ENCODE measurements around the gene FHIP1A. TPM values are rescaled to one million over a fixed set of nuclear protein-coding genes. Genes with fewer than 3 reads are reported as not detected.
"Not testable (repeated sequence)": the region's sequence is repeated elsewhere in the genome, so short reads cannot be mapped to it uniquely, and the experiment has no call there.

Gene FHIP1A
- 1 to 10 TPM; 2.6 to 6.9 (median 5.6) TPM for polyA plus RNA-seq (ENCODE audit: insufficient read depth in 1 of 5, insufficient read length in 5 of 5, low replicate concordance in 1 of 5)
- long read RNA-seq, donor 1 = 0 reads
- long read RNA-seq, donor 2 = 0 reads
- long read RNA-seq, donor 3 = 0 reads
- long read RNA-seq, donor 4, partial matches to known transcripts = 11 of 11 reads
- long read RNA-seq, donor 4, other reads (novel, unspliced or antisense) = 0 of 11 reads
- long read RNA-seq, donor 5 = 0 reads
- long read RNA-seq, donor 6, partial matches to known transcripts = 5 of 5 reads
- long read RNA-seq, donor 6, other reads (novel, unspliced or antisense) = 0 of 5 reads
- long read RNA-seq, donor 7 = 0 reads
- long read RNA-seq, donor 8 = 0 reads

DNA sequence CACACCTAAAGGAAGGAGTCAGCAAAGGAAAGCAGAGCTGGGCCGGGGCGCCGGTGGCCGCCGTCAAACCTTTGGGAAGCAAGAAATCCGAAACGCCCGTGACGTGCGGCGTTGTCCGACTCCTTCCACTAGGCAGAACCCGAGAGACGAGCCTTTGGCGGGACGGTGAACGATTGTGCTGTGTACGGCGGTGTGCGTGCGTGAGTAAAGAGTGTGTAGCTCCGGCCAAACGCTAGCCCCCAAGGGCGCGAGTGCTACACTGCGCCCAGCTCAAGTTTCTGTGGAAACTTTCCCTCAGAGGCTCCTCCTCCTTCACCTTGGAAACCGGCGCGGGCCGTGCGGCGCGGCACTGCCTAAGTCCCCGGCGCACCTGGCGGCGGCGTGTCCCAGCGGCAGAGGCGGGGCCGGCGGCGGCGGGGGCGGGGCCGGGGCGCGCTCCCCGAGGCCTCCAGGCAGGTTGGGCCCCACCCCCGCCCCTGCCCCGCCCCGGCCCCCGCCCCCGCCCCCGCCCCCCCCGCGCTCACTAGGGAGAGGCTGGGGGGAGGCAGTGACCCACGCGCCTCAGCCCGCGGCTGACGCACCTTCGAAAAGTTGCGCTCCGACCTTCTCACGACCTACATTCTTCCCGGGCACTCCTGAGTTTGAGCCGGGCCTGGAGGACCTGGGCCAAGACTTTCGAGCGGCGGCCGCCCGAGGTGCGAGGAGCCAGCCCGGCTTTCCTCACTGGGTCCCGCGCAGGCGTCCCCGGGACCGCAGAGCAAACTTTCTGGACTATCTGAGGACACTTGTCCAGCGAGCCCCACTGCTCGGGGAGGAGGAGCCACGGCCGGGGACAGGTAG lies at the start of gene FHIP1A:
Gene FHIP1A (plus strand): TSS at position 547 of the 840 bp plus-strand sequence. CDS start 157,084 bp downstream, outside the sequence.
- peak; percentile 74 to 78 for DNase-seq

DNA sequence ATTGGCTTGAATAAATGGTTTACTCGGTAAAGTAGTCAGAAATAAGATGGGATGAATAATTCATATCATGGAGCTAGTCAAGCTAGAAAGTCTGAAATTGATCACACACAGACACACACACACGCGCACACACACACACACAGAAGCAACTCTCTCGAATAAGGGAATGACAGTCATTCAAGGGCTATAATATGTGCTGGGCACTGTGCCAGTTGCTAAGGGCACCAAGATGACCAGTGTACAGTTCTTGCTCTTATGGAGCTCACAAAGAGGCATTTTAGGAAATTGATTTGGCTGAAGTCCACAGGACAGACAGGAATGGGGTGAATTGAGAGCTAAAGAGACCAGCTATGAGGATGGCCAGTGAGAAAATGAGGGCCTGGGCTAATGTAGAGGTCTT lies 49.4 kb upstream of the FHIP1A start:
- DNase-seq = peak in 1 of 2 donors; percentile 8

DNA sequence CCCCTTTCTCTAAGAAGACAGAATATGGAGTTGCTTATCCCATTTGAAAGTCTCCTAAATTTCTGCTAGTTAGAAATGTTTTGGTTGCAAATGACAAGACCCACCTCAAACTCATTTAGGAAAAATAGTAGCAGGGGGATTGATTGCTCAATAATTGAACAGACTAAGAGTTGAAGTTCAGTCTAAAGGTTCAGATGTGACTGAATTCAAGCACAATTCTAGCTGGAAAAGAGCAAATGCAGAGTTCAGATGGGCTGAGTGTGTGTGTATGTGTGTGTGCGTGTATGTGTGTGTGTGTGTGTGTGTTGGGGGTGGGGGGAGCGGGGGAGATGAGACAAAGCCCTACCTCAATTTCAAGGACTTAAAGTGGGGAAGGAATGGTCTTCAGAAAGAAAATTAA lies 47.9 kb upstream of the FHIP1A start:
- DNase-seq = no peak

DNA sequence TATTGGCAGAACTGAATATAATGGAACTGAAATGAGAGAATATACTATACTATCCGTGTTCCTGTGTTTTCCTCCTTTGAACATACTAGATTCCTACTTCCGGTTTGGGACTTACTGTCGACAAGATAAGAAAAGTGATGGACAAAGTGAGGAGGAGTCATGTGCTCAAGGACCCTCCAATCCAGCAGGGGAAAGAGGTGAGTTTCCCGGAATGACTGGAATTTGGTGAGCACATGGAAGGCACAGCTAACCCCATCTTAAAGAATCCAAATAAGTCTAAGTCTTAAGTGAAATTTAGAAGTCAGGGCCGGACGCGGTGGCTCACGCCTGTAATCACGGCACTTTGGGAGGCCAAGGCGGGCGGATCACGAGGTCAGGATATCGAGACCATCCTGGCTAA lies 47.0 kb upstream of the FHIP1A start:
- DNase-seq = no peak

DNA sequence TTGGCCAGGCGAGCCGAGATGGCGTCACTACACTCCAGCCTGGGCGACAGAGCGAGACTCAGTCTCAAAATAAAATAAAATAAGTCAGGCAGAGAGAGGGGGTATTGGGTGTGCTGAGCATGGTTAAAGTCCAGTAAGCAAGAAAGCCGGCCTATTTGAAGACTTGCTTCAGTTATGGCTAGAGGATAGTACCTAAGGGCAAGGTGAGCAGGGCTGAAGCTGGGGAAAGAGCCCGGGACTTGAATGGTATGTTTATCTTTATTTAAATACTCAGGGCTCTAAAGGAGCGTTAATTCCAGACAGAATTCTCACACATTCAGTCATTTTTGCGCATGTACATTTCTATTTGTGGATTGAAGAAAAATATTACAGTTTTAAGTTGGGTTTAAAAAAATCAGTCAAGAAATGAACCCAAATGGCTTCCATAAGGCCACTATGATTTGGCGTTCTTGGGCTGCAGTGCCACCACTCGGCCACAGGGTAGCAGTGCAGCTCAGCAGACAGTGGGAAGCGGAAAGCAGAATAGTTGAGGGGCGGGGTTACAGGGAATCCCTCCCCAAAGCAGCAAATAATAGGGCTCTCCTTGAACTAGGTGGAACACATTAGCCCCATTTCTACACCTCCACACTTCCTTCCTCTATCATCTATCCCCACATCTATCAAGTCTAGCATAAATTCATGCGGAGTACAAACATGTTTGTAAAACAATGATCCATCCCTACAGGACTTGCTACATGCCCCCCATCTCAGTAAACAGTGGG lies 46.4 kb upstream of the FHIP1A start:
- peak; percentile 57 to 64 for DNase-seq

DNA sequence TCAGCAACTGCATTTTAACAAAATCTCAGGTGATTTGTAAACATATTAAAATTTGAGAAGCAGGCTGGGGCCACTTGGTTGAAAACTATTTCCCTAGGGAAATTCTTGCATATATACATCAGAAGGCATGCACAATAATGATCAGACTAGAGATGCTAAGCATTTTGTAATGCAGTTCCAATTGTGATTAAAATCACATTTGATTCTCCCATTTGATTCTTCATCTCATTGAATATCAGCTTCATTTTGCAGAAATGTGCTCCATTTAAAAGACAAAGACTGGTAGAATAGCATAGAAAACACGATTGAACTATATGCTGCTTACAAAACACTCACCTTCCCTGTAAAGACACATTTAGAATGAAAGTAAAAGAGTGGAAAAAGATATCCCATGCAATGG lies 32.4 kb upstream of the FHIP1A start:
- DNase-seq = no peak

DNA sequence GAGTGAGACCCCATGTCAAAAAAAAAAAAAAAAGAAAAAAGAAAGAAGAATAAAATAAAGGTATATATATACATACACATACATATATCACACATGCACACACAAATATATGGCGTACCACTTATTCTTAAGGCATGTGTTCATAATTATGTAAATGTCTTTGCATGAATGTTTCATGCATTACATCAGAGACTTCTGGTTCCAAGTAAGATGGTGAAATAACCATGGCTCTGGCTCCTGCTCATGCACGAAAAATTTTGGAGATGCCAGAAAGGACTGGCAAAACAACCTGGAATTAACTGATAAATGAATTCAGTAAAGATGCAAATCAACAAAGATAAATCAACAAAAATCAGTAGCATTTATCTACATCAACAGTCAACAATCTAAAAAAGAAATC lies 19.7 kb upstream of the FHIP1A start:
- DNase-seq = no peak

DNA sequence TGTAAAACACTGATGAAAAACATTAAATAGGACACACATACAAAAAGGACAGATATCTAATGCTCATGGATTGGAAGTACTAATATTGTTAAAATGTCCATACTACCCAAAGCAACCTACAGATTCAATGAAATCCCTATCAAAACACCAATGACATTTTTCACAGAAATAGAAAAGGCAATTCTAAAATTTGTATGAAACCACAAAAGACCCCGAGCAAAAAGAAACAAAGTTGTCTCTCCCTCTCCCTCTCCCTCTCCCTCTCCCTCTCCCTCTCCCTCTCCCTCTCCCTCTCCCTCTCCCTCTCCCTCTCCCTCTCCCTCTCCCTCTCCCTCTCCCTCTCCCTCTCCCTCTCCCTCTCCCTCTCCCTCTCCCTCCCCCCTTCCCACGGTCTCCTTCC lies 19.2 kb upstream of the FHIP1A start:
- DNase-seq = not testable (repeated sequence)

DNA sequence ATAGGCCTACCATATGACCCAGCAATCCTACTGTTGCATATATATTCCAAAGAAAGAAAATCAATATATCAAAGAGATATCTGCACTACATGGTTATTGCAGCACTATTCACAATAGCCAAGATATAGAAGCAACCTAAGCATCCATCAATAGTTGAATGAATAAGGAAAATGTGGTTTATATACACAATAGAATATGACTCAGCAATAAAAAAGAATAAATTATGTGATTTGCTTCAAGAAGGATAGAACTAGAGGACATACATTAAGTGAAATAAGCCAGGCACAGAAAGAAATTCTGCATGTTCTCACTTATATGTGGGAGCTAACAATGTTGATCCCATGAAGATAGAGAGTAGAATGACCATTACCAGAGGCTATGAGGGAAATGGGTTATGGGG lies 13.1 kb upstream of the FHIP1A start:
- DNase-seq = no peak

DNA sequence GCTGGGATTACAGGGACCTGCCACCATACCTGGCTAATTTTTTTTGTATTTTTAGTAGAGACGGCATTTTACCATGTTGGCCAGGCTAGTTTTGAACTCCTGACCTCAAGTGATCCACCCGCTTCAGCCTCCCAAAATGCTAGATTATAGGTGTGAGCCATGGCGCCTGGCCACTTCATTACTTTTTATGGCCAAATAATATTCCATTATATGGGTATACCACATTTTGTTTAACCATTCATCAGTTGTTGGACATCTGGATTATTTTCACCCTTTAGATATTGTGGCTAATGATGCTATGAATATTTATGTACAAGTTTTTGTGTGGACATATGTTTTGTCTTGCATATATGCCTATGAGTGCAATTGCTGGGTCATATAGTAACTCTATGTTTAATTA lies 8.6 kb upstream of the FHIP1A start:
- no peak for DNase-seq

DNA sequence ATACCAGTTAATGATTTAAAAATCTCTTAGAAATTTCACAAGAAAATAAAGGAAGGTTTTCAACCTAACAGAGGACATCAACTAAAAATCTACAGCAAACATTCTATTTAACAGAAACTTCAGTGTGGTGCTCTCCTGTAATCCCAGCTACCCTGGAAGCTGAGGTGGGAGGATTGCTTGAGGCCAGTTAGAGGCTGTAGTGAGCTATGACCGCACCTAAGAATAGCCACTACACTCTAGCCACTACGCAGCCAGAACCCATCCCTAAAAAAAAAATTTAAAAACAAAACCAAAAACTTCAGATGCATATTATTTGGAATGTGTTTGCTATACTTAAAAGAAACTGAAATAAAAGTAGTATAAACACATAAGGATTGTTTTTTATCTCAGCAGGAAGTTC lies 7.2 kb upstream of the FHIP1A start:
- no peak for DNase-seq

DNA sequence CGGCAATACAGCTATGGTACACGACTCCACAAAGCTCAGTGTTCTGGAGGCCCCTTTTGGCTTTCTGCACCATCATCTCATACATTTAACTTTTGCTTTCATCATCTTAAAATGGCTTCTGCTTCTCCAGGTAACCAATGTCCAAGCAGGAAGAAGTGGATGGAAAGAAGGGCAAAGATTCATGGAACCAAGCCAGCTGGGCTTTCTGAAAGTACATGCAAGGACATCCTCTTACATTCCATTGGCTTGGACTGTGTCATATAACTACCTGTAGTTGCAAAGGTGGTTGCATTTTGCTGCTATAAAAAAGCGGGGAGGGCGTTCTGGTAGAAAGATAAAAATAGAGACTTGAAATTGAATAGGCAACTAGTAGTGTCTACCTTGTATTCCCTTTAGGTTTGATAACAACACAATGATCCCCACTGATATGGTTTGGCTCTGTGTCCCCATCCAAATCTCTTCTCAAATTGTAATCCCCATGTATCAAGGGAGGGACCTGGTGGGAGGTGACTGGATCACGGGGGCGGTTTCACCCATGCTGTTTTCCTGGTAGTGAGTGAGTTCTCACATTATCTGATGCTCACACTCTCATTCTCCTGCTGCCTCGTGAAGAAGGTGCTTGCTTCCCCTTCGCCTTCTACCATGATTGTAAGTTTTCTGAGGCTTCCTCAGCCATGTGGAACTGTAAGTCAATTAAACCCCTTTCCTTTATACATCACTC lies 6.7 kb upstream of the FHIP1A start:
- no peak for DNase-seq

DNA sequence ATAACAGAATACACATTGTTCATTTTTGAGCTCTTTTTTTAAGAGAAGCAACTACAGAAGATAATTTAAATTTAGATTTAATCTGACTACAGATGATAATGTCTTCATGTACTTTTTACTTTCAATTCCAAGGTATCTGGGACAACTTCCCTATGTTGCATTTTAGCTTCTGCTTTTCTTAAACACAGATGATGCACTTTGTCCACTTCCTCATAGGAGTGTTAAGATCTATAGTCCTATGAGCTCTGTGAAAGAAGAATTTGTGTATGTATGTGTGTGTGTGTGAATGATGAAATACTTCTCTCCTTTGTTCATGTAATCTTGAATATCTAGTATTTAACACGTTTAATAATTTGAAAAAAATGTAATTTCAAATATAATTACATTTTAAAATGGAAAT lies 5.3 kb upstream of the FHIP1A start:
- DNase-seq = no peak

DNA sequence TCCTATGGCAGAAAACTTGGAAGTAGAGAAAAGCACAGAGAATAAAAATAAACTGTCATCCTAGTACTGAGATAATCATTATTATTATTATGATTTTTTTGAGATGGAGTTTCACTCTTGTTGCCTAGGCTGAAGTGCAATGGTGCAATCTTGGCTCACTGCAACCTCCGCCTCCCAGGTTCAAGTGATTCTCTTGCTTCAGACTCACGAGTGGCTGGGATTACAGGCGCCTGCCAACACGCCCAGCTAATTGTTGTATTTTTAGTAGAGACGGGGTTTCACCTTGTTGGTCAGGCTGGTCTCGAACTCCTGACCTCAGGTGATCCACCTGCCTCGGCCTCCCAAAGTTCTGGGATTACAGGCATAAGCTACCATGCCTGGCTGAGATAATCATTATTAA lies 4.2 kb upstream of the FHIP1A start:
- DNase-seq = not testable (repeated sequence)

DNA sequence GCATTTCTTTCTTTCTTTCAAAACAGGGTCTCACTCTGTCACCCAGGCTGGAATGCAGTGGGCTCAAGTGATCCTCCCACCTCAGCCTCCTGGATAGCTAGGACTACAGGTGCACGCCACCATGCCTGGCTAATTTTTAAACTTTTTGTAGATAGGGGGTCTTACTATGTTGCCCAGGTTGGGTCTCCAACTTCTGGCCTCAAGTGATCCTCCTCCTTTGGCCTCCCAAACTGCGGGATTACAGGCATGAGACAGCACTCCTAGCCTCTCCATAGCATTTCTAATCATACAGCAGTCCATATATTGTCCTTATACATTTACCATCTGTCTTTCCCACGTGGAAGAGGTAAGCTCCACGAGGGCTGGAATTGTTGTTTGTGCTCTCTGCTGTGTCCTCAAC lies 2.0 kb upstream of the FHIP1A start:
- no peak for DNase-seq

DNA sequence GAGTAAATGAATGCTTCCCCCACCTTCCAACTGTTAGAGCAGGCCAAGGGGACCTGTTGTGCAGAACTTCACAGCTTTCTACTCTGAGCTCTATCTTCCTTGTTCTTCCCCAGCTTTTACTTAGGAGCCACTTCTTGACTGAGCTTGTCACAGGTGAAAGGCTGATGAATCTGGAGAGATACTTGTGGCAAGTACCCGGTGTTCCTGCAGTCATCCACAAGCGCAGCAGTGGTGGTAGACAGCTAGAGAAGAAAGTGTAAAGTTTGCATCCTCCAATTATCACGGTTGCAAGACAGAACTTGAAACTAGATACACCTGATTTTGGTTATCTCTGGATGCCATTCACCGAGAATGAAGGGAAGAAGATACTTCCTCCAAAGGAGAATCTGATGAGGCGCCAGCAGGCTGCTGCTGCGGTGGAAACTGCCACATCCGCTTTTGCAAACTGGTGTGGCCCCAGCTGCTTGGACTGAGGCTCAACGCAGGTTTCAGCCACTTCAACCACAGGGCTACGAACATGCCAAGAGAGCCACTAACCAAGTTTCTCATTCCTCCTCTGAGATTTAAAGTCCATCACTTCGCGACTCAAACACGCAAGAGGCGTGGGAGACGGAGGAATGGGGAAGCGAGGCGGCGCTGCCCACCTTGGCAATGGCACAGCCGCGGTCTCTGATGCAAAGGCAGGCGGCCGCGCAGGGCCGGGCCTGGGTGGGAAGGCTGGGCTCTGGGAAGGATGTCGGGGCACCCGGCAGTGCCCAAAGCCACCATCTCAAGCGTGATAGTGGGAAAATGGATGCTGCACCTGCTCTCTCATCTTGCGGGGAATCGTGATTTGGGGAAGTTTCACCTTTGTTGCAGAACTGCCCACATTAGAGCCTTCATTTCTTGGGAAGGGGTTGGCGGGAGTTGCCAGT lies 1.3 kb upstream of the FHIP1A start:
- no peak for DNase-seq

DNA sequence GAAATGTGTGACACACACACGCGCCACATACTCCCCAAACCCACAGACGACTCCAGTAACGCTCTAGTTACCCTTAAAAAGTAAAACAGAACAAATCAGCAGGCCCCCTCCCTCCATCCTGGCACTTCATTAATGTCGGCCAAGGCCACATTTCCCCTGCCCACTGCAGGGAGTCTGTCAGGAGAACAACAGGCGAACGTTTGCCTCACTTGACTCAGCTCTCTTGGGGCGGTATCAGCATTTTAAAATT lies 671 bp upstream of the FHIP1A start:
- DNase-seq = no peak

DNA sequence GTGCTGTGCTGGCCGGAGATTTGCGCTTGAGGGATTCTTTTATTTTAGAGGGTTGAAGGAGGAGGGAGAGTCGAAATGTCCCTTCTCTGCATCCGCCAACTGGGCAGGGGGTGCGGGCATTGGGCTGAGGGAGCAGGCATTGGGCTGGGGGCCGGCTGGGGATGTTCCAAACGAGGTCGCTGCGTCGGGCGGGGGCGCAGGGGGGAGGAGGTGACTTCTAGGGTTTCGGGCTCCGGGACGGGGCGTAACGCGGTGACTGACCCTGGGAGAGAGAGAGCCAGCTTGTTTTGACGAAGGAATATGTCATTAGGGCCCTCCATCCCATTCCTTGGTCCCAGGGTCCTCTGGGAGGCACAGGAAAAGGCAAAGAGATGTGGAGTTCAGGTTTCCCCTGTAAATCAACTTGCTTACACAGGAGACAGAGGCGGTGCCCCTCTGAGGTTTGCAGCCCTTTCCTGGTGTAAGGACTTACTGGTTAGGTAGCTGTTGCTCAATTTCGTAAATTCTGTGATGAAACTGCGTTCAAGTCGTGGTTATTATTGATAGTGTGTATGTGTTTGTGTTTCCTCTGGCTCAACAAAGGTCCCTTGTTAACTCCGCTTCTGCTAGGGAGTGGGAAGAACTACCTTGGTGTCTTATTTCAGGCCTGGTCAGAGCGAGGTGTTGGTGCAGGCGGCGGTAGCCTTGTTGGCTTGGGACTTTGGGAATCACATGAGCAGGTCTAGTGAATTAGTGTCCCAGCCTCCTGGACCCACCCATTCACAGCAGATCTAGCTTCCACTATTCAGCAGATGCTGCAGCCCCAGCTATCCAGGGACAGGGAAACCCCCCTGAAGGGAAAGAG lies 716 bp downstream of the FHIP1A start:
- DNase-seq = peak in 1 of 2 donors; percentile 28

DNA sequence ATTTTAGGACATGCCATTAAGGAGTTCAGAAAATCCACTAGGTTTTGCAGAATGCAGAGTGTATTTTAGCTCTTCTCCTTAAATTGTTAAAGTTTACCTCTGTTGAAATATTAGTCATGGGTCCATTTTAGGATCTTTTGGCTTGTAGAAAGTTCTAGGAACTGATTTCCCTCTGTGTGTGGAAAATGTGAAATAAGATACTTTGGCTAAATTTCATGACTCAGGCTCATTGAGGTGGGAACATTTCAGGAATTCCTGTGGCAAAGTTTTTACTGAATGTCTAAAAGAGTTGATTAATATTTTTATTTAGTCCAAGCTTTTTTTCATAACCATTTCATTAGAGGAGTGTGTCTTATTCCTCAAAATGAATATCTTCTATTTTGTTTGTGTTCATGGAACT lies 7.0 kb downstream of the FHIP1A start:
- DNase-seq = no peak

DNA sequence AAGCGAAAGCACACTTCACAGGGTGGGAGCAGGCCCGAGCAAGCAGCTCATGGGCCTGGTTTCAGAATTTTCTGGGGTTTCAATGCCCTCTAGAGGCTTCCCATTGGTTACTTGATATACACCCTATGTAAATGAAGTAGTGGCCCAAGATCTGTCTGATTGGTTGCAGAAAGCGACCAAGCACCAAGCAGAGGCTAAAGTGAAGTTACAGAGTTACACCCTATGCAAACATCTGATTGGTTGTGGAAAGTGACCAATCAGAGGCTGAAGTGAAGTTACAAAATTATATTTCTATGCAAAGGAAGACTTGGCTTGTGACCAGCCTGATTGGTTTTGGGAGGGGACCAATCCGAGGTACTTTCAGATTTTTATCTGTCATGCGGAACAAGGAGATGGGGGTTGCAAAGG lies 8.2 kb downstream of the FHIP1A start:
- DNase-seq = no peak
